Omental fat pad (tissue), 4 donors: ENCODE data around the gene SLC39A11. TPM values are rescaled to one million over a fixed set of nuclear protein-coding genes. Genes with fewer than 3 reads are reported as not detected.

Experiments used
- ATAC-seq: fragments of 150-250 bp; one replicate; pipeline ENCODE4 v1.9.1; 2016; ENCODE audit warnings: mild to moderate bottlenecking, moderate library complexity; ENCODE audit not compliant: low FRiP score
- DNase-seq: peaks from one replicate; pipeline ENCODE4 v3.0.0-alpha.2; 2019; ENCODE audit warnings: low spot score
- total RNA-seq, 4 donors: library from RNA; depleted of rRNA; stranded (reverse); fragments of >200 nt; gene quantifications; one replicate each; pipeline ENCODE4 v1.1.0, GENCODE V29; 2016
- TF ChIP-seq, protein P1 (sequence below), 3 donors: fragments of 450-650 bp; IDR thresholded peaks; one replicate each; pipeline ENCODE4 v1.5.1; 2016 to 2017; ENCODE audit warnings: antibody characterized with exemption in 3 of 3, mild to moderate bottlenecking in 3 of 3, moderate library complexity in 2 of 3

The SLC39A11 gene
- total RNA-seq, 4 donors from 2014 or later = 18.8 to 42.4 (median 31.3) TPM

DNA sequence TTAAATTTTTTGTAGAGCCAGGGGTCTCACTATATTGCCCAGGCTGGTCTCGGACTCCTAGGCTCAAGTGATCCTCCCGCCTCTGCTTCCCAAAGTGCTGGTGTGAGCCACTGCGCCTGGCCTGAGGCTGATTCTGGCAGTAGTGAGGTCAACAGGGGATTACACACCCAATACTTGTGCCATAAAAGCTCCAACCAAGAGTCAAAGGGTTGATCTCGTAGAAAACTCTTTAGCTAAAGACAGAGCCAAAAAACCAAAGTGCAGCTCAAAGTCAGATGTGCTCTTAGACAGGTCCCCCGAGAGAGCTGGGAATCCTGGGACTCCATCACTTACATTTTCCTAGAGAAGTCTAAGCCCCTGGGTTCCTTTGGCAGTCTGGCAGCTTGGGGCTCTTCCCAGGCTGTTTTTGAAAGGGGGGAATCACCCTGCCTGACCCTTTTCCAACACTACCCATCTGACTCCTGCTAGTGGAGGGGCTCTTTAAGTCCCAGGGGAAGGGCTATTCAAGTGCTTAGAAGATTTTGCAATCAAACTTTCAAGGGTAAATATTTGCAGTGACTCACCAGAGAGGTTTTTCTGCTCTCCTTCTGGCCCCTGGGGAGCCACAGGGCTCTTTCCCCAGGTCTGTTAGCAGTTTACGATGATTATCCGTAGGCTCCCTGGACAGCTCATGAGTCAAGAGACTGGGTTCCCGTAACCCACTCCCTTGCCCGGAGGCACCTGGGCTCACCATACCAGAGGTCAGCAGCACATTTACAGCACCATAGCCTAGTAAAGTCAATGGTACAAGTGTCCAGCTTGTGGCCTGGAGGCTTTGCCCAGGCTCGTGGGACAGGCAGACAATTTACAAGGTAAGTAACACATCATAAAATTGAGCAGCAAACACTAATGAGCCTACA is 408.7 kb downstream of the SLC39A11 start:
- DNase-seq (no peak), ATAC-seq (no peak)
- TF ChIP-seq, protein P1, sequence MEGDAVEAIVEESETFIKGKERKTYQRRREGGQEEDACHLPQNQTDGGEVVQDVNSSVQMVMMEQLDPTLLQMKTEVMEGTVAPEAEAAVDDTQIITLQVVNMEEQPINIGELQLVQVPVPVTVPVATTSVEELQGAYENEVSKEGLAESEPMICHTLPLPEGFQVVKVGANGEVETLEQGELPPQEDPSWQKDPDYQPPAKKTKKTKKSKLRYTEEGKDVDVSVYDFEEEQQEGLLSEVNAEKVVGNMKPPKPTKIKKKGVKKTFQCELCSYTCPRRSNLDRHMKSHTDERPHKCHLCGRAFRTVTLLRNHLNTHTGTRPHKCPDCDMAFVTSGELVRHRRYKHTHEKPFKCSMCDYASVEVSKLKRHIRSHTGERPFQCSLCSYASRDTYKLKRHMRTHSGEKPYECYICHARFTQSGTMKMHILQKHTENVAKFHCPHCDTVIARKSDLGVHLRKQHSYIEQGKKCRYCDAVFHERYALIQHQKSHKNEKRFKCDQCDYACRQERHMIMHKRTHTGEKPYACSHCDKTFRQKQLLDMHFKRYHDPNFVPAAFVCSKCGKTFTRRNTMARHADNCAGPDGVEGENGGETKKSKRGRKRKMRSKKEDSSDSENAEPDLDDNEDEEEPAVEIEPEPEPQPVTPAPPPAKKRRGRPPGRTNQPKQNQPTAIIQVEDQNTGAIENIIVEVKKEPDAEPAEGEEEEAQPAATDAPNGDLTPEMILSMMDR (IDR thresholded peaks at IDR 0.05) = no peak

DNA sequence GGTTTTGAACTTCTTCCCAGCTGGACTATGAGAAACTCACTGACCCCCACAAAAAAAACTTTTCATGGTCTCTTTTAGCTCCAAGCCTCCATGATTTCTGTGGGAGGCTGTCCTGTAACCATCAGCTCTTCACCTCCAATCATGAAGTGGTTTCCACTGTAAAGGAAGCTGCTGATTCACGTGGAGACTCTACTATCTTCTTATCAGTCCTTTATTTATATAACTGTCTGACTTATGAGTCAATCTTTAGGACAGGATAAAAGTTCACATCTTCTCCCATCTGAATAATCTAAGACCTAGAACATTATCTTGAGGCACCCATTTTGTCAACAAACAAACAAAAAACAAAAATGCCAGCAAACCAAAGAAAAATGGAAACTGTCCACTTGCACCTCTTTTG is 409.9 kb downstream of the SLC39A11 start:
- no peak for ATAC-seq
- TF ChIP-seq, protein P1 (IDR thresholded peaks at IDR 0.05) = no peak
- no peak for DNase-seq

DNA sequence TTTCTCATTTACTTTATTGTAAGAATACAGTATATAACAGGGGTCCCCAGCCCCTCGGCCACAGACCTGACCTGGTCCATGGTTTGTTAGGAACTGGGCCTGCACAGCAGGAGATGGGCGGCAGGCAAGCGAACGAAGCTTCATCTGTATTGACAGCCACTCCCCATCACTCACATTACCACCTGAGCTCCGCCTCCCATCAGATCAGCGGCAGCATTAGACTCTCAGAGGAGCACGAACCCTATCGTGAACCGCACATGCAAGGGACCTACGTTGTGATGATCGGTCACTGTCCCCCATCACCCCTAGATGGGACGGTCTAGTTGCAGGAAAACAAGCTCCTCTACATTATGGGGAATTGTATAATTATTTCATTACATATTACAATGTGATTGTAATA is 410.6 kb downstream of the SLC39A11 start:
- DNase-seq (no peak), ATAC-seq (no peak)
- TF ChIP-seq, protein P1 (IDR thresholded peaks at IDR 0.05) = no peak

DNA sequence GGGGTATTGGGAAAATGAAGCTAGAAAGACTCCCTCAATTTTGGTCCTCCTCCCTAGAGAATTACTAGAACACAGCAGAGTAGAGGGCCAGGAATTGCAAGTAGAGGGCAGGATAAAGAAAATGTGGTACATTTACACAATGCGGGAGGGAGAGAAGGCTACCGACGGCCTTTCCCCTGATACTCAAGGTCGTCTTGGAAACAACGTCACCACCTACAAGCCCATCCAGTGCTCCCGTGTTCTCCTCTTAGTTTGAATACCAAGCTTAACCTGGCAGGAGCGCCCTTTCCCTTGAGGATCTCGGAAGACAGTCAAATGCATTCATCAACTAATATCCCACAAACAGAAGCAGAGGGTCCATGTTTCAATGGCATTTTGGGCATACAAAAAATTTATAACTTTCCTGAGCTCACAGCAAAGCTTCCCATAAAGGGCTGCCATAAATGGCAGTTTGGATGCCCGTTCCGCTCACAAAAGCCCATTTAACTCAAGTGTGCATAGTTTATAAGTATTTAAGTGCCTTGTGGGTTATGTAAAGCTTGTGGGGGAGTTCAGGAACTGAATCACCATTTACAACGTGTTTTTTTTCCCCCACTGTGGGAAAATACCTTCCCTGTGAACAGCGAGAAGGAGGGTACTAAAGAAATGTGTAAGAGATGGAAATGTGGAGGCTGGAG is 414.6 kb downstream of the SLC39A11 start:
- ATAC-seq (no peak), DNase-seq (no peak)
- TF ChIP-seq, protein P1 (IDR thresholded peaks at IDR 0.05) = no peak

DNA sequence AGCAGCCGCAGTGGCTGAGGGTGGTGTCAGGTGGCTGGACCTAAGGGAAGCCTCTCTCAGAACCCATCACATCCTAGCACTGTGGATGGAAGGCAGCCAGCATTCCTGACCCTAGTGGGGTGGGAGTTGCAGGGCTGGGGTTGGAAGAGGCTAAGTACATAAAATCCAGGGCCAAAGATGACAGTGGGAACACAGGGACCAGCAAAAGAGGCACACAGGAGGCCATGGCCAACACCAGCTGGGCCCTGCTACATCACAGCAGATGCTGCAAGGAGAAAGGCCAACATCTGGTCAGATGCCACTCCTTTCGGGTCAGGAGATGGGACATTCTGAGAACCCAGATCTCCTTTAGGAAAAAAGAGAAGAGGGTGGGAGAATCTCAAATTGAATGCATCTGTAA is 415.4 kb downstream of the SLC39A11 start:
- no peak for ATAC-seq
- DNase-seq = no peak

DNA sequence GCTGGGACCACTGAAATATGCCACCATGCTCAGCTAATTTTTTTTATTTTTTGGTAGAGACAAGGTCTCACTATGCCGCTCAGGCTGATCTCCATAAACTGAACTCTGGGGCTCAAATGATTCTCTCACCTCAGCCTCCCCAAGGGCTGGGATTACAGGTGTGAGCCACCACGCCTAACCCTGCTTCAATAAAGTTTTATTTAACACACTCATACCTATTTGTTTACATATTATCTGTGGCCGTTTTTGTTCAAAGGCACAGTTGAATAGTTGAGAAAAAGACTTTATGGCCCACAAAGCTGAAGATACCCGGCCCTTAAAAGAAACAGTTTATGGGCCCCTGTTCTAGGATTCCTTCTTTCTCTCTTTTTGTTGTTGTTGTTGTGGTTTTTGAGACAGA is 419.8 kb downstream of the SLC39A11 start:
- no peak for DNase-seq
- ATAC-seq = no peak
- TF ChIP-seq, protein P1 (IDR thresholded peaks at IDR 0.05) = no peak

More for the DNA sequence above, 415.4 kb downstream of the SLC39A11 start:
- TF ChIP-seq, protein P1 (IDR thresholded peaks at IDR 0.05) = no peak
